GM23338 (cell line): ENCODE data around the gene UTP4.
"Not testable (repeated sequence)": the region's sequence is repeated elsewhere in the genome, so short reads cannot be mapped to it uniquely, and the experiment has no call there.

Experiments
- CREB1 ChIP-seq: fragments of 250-450 bp; sonication (Bioruptor Pico); IDR thresholded peaks from 2 replicates; pipeline ENCODE4 v1.5.0; 2020; ENCODE audit warnings: low read depth, mild to moderate bottlenecking, moderate library complexity
- EZH2phosphoT487 ChIP-seq: fragments of 200-600 bp; sonication (generic); IDR thresholded peaks from one replicate; pipeline ENCODE4 v1.8.1; 2018; ENCODE audit warnings: antibody characterized with exemption; ENCODE audit not compliant: unreplicated experiment
- TF ChIP-seq, protein P1 (sequence below), 2 experiments: fragments of 200-600 bp in 1 of 2; sonication (generic) in 1 of 2; conservative IDR thresholded peaks; 2 replicates each; pipeline versions ENCODE4 v1.5.1 to v1.6.1; 2016 to 2017; ENCODE audit warnings: antibody characterized with exemption in 2 of 2, low read depth in 2 of 2, mild to moderate bottlenecking in 2 of 2, moderate library complexity in 1 of 2
- TF ChIP-seq, protein P2 (sequence below): IDR thresholded peaks from one replicate; pipeline ENCODE4 v1.6.1; 2018; ENCODE audit warnings: antibody characterized with exemption; ENCODE audit not compliant: unreplicated experiment

DNA sequence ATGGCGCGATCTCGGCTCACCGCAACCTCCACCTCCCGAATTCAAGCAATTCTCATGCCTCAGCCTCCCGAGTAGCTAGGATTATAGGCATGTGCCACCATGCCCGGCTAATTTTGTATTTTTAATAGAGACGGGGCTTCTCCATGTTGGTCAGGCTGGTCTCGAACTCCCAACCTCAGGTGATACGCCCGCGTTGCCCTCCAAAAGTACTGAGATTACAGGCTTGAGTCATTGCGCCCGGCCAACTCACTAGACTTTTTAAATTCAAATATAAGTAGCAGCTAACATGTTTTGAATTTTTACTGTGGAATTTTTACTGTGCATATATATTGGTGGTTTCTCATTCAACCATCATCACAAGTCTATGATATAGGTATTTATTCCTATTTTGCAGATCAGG is 7.5 kb upstream of the UTP4 start:
- TF ChIP-seq, protein P1, sequence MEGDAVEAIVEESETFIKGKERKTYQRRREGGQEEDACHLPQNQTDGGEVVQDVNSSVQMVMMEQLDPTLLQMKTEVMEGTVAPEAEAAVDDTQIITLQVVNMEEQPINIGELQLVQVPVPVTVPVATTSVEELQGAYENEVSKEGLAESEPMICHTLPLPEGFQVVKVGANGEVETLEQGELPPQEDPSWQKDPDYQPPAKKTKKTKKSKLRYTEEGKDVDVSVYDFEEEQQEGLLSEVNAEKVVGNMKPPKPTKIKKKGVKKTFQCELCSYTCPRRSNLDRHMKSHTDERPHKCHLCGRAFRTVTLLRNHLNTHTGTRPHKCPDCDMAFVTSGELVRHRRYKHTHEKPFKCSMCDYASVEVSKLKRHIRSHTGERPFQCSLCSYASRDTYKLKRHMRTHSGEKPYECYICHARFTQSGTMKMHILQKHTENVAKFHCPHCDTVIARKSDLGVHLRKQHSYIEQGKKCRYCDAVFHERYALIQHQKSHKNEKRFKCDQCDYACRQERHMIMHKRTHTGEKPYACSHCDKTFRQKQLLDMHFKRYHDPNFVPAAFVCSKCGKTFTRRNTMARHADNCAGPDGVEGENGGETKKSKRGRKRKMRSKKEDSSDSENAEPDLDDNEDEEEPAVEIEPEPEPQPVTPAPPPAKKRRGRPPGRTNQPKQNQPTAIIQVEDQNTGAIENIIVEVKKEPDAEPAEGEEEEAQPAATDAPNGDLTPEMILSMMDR (conservative IDR thresholded peaks at IDR 0.05; ENCODE audit: low read depth in 2 of 2) = not testable (repeated sequence)
- TF ChIP-seq, protein P2, sequence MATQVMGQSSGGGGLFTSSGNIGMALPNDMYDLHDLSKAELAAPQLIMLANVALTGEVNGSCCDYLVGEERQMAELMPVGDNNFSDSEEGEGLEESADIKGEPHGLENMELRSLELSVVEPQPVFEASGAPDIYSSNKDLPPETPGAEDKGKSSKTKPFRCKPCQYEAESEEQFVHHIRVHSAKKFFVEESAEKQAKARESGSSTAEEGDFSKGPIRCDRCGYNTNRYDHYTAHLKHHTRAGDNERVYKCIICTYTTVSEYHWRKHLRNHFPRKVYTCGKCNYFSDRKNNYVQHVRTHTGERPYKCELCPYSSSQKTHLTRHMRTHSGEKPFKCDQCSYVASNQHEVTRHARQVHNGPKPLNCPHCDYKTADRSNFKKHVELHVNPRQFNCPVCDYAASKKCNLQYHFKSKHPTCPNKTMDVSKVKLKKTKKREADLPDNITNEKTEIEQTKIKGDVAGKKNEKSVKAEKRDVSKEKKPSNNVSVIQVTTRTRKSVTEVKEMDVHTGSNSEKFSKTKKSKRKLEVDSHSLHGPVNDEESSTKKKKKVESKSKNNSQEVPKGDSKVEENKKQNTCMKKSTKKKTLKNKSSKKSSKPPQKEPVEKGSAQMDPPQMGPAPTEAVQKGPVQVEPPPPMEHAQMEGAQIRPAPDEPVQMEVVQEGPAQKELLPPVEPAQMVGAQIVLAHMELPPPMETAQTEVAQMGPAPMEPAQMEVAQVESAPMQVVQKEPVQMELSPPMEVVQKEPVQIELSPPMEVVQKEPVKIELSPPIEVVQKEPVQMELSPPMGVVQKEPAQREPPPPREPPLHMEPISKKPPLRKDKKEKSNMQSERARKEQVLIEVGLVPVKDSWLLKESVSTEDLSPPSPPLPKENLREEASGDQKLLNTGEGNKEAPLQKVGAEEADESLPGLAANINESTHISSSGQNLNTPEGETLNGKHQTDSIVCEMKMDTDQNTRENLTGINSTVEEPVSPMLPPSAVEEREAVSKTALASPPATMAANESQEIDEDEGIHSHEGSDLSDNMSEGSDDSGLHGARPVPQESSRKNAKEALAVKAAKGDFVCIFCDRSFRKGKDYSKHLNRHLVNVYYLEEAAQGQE = not testable (repeated sequence)
- not testable (repeated sequence) for TF ChIP-seq CREB1 (CRISPR knock-in tag); EZH2phosphoT487
